ENCODE measurements around the gene CDC45.

CDC45 gene

DNA sequence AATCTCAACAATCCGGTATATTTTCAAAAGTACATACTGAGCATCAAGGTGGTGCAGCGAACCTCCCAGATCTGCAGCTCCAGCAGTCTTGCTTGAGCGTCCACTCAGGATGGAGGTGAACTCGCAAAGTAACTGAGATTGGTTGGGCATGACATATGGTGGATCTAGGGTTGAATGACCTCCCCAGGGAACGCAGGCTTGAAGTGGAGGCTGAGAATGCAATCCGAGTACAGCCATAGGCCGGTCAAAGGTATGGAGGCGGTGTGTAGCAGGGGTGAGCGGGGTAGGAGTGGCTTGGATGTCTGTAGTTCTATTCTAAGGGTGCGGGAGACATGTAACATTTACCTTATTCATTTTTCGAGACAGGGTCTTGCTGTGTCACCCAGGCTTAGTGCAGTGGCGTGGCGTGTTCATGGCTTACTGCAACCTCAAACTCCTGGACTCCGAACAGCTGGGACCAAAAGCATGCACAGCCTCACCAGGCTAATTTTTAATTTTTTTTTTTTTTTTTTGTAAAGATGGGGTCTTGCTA is 31.6 kb upstream of the CDC45 start:
- DNase-seq (ENCODE audit: low read depth) = no peak

DNA sequence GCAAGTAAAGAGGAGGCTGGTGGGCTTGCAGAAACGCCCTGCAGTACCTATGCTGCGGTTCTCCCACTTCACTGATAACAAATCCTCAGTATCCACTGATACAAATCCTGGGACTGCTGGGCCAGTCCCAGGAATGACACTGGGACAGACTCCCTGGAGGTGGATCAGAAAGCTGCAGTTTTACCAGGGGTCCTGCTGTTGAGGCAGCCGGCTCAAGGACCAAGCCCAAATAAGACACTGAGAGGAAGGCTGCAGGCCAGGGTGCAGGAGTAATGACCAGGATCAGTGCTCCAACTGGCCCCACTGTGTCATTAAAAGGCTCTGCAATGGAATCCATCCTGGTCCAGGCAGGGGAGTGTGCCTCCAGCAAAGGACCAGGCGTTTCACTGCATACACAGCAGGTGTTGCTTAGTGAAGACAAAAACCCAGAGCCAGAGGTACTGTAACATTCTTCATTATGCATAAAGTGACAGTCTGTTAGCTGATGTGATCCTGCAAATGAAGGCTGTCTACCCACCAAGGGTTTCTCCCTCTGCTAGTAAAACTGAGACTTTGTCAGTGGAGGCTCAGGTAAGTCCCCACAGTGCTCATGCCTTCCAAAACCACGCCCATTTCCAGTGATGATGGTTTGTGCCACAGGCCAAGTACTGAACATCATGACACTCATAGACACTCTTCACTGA is 30.8 kb upstream of the CDC45 start:
- DNase-seq (ENCODE audit: low read depth) = no peak

- DNase-seq (ENCODE audit: low read depth) = no peak
Observed at GRCh38 chr22:19449422-19449767, 30.3 kb upstream of the CDC45 start.

DNA sequence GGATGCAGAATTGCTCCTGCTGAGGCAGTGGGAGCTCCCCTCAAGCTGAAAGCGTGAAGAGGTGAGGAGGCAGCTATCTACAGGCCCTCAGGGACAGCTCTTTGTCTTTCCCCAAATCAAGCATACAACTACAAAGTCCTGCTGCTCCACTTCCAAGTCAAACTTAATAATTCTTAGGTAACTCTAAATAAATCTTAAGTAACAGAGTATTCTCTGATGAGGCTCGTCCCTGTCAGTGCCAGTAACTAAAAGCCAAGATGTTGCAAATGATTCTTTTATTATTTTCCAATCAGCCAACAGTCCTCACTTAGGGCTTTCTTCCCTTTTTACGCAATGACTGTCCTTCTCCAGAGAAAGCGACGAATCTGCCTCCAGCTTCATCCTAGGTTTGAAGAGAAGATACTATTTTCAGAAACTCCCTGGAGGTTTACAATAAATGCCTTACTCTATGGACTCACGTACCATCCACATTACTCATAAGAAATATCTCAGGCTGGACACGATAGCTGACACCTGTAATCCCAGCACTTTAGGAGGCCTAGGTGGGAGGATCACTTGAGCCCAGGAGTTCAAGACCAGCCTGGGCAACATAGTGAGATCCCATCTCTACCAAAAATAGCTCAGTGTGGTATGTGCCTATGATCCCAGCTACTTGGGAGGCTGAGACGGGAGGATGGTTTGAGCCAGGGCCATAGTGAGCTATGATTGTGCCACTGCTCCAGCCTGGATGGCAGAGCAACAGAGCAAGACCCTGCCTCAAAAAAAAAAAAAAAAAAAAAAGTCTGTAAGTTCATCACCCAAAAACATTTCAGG is 29.2 kb upstream of the CDC45 start:
- no peak for DNase-seq (ENCODE audit: low read depth)

GRCh38 chr22:19451570-19451969 is 28.1 kb upstream of the CDC45 start:
- DNase-seq (ENCODE audit: low read depth) = no peak

DNA sequence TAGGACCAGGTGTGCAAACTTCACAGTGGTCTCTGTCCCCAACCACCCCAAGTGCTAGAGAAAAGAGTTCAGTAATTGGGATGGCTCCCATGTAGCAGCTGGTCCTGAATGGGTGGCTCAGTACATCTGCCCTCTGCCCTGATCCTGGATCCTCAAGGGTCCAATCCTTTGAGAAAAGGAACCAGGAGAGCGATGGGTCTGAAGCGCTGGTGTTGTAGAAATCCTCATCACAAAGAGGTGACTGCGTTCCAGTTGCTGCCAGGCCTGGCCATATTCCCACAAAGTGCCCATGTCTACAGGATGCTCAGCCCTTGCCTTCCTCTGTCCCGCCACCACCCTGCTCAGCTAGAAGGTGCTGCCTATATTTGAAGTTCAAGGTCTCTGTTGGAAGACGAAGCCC is 26.0 kb upstream of the CDC45 start:
- DNase-seq (ENCODE audit: low read depth) = no peak

- no peak for DNase-seq (ENCODE audit: low read depth)
Observed at GRCh38 chr22:19454156-19454555, 25.6 kb upstream of the CDC45 start.

DNA sequence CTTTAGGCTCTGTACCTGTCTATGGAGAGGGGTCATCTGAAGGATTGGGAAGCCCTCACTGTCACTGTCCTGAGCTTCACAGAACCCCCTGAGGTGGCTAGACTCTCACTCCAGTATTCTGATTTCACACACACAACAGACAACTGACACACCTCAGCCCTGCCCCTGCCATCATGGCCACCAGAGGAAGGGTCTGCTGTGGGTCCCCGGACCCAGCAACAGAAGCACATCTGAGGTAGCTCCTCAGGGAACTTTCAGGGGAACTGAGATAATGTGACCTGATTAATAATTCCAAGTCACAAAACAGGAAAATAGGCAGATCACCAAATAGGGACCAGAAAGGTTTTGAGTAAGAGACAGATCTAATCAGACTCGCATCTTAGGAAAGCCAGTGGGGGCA is 24.7 kb upstream of the CDC45 start:
- no peak for DNase-seq (ENCODE audit: low read depth)

DNA sequence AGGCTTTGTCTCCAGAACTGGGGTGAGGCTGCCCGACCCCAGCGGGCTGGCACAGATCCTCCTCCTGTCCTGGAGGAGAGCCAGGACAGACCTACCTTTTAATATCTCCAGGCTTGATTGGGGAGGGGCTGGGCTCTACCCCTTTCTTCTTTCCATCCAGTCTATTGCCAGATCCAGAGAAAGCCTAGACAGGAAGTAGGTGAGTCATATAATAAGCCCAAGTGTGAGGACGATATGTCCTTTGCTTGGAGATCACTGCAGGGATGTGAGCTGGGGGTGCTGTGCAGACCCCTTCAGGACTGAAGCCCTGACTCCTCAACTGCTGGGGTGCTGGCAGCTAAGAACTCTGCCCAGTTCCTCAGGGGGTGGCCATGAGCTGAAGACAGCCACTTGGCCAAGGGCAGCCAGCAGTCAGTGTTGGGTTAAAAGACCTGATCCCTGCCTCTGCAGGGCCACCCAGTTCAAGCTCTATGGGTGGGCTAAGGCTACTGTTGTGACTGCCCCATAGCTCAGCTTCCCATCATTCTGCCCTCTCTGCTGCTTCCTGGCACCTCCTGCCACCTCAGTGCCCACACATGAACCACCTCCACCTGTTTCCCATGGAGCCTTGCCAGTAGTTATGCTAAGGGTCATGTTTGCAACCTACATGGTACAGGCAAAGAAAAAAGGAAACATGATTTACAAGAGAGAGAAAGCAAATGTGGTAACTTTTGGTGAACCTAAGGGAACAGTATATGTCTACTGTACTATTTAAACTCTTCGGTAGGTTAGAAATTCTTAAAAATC is 23.9 kb upstream of the CDC45 start:
- DNase-seq (ENCODE audit: low read depth) = no peak

DNA sequence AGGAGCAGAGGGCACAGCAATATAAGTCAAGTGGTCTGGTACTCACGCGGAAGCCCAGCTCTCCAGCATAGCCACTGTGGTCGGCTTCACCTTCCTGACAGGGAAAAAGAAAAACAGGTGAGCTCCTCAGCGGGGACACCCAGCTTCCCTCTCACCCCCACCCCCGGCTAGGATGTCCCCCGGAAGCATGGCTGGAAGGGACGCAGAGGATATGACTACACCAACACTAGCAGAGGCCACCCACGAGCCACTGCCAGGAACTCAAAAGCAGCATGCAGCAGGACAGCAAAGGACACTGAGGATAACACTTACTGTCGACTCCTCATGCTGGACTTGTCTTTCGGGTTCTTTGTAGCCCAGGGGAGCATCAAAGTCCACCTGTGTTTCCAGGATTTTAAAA is 23.2 kb upstream of the CDC45 start:
- no peak for DNase-seq (ENCODE audit: low read depth)

- no peak for DNase-seq (ENCODE audit: low read depth)
Observed at GRCh38 chr22:19457828-19458428, 21.8 kb upstream of the CDC45 start.

DNA sequence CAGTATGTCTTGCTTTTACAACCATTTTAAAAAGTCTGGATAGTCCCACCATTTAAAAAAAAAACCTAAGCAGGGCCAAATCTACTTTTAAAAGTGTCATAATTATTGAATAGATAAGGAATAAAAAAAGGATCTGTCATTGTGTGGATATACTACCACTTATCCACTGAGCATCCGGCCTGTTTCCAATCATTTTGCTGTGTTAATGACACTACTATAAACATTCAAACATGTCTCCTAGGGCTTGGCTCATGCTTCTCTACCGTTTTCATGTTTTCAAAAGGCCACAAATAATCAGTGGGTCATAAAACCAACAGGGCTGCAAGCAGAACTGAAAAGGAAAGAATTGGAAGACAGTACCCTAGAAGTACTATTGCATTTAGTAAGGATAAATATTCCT is 19.7 kb upstream of the CDC45 start:
- no peak for DNase-seq (ENCODE audit: low read depth)

DNA sequence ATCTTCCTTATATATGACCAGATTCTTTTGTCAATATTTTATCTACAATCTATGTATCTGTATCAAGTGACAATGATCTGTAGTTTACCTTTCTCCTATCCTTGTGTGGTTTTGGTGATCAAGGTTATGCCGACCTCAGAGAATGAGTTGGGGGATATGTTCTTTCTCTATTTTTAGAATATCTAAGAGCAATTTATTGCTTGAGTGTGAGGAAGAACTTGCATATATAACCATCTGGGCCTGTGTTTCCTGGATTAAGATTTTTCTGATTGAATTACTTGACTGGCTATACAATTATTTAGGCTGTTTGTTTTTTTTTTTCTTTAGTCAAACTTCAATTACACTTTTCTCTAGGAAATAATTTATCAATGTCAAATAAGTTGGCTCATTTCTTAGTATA is 18.2 kb upstream of the CDC45 start:
- no peak for DNase-seq (ENCODE audit: low read depth)

GRCh38 chr22:19463008-19463407 is 16.7 kb upstream of the CDC45 start:
- DNase-seq (ENCODE audit: low read depth) = no peak

GRCh38 chr22:19463491-19464469 is 15.9 kb upstream of the CDC45 start:
- no peak for DNase-seq (ENCODE audit: low read depth)

DNA sequence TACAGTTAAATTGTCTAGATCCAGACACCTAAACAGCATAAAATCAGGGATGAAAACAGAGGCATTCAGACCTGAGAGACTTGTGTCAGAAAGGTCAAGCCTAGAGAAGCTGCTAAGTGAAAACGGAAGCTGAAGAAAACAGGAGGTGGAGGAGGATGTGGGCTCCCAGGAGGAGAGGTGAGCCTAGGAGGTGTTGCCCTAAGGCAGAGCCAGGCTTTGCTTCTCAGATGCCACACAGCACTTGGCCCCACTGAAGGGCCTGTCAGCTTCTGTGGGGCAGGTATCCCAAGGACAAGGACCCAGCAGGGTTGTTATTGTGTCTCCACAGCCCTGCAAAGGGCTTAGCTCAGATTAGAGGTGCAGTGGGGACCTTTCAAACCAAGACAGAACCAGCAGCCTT is 15.2 kb upstream of the CDC45 start:
- DNase-seq (ENCODE audit: low read depth) = no peak

- no peak for DNase-seq (ENCODE audit: low read depth)
Observed at GRCh38 chr22:19464975-19465374, 14.7 kb upstream of the CDC45 start.

- DNase-seq (ENCODE audit: low read depth) = no peak
Observed at GRCh38 chr22:19466126-19466716, 13.5 kb upstream of the CDC45 start.

GRCh38 chr22:19466848-19467752 is 12.6 kb upstream of the CDC45 start:
- DNase-seq (ENCODE audit: low read depth) = no peak

DNA sequence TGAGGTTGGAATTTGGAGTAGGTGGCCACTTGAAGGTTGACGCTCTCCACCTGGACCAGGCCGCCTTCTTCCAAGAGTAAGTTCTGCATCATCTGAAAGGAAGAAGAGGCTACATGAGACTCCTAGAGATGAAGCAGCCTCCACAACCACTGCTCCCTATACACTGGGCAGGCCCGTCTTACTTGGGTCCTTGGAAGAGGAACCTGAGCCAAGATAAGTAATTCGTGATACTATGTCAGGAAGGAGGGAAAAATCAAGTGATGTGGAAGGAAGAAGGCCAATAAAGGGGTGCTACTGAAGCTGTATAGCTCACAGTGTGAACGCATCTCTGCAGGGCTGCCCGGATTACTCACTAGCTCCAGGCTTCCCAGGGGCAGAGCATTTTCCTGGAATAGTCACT is 11.8 kb upstream of the CDC45 start:
- no peak for DNase-seq (ENCODE audit: low read depth)

Data from stimulated activated CD8-positive, alpha-beta memory T cell treated with anti-CD3 and anti-CD28 coated beads, Interleukin-4, amount 100 ng/mL, for 24 hours (primary cell).